ENCODE measurements around the gene FLNB. TPM values are rescaled to one million over a fixed set of nuclear protein-coding genes. Genes with fewer than 3 reads are reported as not detected.

FLNB gene
- total RNA-seq, 1 donor from 2014 or later = 782 TPM

GRCh38 chr3:58154626-58155449 lies 146.6 kb downstream of the FLNB start:
- DNase-seq (ENCODE audit: extremely low read depth, low read depth, low spot score) = no peak

- DNase-seq (ENCODE audit: extremely low read depth, low read depth, low spot score) = no peak
These were observed 147.6 kb downstream of the FLNB start for GRCh38 chr3:58155838-58156237.

DNA sequence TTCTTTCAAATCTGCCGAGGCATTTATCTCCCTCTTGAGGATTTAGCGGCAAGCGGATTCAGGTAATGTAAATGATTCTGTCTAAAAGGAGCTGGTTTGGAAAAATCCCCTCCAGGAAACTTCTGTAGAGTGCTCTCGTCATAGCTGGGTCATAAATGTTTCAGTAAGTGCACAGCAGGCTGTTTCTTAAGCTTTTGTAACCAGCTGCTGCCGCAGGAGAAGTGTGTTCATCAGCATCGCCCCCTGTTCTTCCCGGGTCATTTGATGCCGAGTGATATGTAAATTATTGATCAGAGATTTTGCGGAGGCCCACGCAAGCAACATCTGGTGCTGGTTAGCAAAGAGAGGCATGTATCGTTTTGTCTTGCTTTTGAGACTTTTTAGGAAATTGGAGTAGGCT lies 149.5 kb downstream of the FLNB start:
- no peak for DNase-seq (ENCODE audit: extremely low read depth, low read depth, low spot score)

DNA sequence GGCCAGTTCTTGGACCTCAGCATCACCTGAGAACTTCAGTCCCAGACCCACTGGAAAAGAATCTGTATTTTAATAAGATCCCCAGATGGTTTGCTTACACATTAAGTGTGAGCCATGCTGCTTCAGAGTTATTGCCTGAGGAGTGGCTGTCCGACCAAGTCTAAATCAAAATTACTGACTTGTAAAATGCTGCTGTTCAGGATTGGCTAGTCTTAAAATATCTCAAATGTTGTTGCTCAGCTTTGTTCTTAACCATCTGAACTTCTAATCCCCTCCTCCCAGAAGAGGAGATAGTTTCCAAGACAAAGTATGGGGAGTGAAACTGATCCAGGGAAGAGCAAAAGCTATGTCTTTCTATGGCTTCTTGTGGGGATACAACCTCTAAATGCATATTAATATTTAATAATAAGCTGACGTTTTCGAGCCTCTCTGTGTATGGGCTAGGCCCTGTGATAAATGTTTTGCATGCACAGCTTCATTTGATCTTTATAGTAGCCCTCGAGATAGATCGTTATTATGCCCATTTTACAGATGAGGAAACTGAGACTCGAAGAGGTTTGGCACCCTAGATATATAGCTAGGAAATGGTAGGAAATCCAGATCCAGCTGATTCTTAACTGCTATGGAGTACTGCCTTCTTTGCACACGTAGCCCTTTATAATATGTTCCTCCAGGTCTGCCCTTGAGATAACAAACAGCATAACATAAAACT lies 150.4 kb downstream of the FLNB start:
- no peak for DNase-seq (ENCODE audit: extremely low read depth, low read depth, low spot score)

GRCh38 chr3:58160399-58160798 lies 152.2 kb downstream of the FLNB start:
- no peak for DNase-seq (ENCODE audit: extremely low read depth, low read depth, low spot score)

DNA sequence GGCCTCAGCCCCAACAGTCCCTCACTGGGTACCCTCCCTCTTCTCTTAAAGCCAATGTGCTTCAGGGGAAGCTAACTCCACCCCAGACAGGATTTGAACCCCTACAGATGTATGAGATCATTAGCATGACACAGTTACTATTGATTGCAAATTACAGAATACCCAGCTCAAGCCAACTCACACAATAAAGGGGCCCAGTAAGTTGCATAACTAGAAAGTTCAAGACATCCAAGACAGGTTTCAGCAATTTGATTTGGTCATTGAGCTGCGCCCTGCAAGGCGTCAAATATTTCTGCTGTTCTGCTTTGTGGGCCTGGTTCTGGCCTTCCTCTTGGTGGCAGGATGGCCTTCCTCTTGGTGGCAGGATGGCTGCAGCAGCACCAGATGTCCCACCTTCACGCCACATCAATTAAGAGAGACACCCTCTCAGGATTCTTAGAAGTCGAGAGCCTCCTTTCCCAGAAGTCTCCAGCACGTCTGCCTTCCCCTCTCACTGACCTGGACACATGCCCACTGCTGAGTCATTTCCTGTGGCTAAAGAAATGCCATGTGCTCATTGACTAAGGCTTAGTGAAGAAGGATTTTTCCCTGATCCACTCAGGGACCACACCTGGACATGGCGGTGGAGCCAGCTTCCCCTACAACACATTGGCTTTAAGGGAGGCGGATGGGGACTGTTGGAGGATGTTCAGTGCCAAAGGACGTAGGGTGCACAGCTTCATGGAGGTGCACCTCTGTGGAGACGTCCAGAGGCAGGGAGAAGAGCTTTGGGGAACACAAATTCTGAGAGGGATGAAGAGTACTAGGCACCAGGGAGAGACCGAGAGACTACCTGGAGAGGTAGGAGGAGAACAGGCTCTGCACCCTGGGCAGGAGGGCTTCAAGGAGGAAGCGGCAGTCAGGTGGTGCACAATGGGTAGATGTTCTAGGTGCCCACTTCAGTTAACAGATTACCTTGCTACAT lies 153.5 kb downstream of the FLNB start:
- DNase-seq (ENCODE audit: extremely low read depth, low read depth, low spot score) = peak; percentile 94

DNA sequence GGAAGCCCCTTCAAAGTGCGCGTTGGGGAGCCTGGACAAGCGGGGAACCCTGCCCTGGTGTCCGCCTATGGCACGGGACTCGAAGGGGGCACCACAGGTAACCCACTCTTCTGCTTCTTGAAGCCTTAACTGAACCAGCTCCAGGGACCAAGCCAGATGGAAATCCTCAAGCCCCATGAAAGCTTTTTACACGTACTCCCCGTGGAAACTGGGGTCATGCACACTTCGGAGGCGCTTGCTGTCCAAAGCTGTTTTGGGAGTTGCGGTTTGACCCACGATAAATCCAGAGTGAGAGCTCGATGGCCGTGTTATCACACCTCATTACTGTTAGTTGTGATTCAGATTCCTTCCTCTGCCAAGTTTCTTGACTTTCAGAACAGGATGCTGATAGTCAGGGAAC lies 155.0 kb downstream of the FLNB start:
- DNase-seq (ENCODE audit: extremely low read depth, low read depth, low spot score) = no peak

DNA sequence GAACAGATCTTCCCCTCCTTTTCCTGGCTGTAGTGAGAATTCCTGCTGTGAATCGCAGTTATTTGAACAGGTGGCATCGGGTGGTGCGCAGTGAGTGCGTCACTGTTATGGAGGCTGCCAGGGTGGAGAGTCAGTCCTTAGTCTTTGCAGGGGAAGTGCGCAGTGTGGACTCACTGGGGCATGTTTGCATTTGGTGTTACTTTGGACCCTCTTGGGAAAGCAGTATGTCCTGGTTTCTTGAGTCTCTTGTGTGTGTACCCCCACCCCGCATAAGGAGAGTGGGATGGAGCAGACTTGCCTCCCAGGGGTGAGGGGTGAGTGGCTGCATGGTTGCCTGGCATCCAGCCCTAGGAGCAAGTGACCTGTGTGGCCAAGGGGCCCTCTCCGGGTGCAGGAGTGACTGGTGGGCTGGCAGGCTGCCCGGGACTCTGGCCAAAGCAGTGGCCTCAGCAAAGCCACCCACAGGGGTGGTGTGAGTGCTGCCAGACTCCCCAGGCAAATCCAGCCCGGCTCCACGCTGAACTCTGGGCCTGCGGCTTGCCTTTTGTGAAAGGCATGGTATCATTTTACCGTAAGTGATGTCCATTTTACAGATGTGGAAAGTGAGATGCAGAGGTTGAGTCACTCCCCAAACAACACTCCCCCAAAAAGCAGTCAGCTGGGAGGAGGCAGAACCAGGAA lies 156.1 kb downstream of the FLNB start:
- DNase-seq (ENCODE audit: extremely low read depth, low read depth, low spot score) = no peak

DNA sequence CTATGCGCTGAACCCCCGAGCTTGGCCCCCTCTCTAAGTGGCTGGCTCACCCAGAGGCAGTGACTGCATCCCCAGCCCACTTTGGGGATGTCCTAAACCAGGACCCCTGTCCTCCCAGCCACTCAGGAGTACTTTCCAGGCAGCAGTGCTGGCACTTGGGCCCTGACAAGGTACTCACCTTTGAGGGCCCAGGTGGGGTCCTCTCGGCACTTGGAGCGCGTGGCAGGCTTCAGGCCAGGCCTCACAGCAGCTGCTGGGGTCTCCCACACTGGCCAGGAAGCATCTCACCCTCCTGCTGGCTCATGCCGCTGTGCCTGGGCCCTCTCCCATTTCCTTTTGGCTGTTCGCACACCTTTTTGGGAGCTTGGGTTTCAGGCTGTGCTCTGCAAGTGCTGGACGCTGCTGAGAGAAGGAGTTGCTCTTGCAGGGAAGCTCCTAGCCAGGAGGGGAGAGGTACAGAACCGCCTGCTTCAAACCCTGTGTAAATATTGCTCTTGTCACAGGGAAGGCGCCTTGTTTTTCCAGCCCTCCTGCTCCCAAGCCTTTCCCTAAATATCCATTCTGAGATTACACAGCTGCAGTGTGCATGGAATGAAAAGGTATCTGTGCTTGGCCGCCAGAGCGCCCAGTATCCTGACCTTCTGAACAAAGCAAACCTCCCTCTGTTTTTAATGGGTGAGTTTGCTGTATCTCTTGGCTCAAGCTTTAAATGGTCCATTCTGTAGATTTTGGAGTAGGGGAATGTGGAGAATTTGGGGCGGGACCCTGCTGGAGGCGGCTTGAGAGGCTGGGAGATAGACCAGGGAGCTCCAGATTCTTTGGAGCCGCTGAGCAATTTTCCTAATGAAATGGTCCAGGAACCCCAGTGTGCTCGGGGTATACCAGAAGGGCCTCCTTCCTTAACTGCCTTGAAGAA lies 156.9 kb downstream of the FLNB start:
- DNase-seq (ENCODE audit: extremely low read depth, low read depth, low spot score) = no peak

DNA sequence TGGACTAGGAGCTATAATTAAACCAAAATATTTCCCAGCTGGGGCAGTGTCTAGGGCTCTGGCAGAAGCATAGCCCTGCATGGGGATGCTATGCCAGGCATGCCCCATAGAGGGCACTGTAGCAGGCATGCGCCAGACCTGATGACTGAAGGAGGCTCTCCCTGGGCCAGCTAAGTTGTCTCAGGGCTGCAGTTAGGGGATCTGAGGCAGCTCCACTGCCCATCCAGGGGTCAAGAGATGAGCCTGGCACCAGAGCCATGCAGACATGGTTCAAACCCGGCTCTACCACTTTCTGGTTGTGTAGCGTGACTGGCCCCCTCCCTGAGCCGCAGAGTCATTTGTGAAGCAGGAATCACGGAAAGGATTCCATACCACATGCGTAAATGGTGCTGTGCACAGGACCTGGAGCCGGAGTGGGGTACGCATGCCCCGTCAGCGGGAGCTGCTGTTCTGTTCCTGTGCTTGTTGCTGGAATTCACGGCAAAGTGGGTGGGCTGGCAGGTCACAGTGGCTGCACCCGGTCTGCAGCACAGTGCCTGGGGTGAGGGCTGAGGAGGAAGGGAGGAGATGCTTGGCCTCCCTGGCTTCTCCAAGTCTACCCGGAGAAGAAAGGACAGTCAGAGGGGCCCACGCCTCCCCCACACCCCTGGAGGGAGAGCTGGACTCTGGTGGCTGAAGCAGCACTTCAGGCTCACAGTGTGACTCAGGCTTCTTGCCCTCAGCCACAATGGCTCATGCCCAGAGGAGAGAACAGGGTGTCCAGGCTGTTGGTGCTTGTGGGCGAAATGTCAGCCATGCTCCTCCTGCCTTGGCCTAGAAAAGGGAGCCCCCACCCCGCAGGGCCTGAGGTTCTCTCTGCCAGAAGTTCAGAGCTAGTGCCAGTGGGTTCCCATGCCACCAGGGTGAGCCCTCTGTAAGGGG lies 159.5 kb downstream of the FLNB start:
- no peak for DNase-seq (ENCODE audit: extremely low read depth, low read depth, low spot score)

DNA sequence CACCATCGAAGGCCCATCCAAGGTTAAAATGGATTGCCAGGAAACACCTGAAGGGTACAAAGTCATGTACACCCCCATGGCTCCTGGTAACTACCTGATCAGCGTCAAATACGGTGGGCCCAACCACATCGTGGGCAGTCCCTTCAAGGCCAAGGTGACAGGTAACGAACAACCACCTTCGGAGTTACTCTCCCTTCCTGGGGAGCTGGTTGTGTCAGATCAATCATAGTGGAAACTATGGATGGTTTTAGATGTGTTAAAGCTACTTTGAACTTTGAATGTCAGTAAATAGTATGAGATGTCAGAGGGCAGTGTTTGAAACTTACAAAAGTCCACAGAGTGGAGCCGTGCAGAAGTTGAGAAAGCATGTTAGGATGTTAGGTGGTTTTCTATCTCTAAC lies 160.3 kb downstream of the FLNB start:
- no peak for DNase-seq (ENCODE audit: extremely low read depth, low read depth, low spot score)

DNA sequence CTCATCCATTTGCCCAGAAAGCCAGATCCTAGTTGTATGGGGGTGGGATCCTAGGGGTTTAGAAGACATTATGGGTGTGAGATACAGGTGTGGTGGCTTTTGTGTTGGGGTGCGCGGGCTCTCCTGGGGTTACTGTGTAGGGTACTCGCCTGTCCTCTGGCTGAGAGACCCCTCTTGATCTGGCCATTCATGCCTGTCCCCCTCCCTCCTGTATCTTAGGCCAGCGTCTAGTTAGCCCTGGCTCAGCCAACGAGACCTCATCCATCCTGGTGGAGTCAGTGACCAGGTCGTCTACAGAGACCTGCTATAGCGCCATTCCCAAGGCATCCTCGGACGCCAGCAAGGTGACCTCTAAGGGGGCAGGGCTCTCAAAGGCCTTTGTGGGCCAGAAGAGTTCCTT lies 161.1 kb downstream of the FLNB start:
- no peak for DNase-seq (ENCODE audit: extremely low read depth, low read depth, low spot score)

- DNase-seq (ENCODE audit: extremely low read depth, low read depth, low spot score) = no peak
These were observed 162.2 kb downstream of the FLNB start for GRCh38 chr3:58170376-58170775.

DNA sequence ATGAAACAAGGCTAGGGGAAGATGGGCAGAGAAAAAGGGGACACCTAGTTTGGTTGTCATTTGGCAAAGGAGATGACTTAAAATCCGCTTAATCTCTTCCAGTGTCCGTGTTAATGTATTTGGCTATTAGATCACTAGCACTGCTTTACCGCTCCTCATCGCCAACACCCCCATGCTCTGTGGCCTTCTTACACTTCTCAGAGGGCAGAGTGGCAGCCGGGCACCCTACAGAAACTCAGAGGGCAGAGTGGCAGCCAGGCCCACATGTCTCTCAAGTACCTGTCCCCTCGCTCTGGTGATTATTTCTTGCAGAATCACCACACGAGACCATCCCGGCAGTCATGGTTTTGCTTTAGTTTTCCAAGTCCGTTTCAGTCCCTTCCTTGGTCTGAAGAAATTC lies 162.9 kb downstream of the FLNB start:
- DNase-seq (ENCODE audit: extremely low read depth, low read depth, low spot score) = no peak

DNA sequence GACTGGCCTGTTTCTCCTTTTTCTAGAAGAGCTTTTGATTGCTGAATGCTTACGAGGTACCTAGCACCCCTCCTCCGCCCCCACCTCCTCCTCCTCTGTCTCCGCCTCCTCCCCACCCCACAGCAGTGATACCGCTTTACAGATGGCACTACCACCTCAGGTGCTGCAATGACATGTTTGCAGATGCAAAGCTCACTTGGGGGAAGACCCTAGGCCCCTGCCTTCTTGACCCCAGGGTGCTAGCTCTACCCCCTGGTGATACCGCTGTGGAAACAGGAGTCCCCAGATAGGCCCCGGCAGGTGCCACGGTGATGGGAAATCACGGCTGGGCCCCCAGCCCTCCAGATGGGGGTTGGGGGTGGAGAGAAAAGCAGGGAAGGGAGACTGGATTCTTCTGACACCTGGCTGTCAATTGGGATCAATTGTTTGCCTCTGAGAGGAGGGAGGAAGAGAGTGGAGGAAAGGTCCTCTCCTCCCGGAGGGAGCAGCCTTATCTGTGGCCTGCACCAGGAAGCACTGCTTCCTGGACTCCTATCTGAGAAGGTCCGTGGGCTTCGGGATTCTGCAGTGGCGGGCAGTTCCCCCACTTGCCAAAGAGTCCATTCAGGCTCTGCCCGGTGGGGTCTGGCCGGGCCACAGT lies 164.9 kb downstream of the FLNB start:
- DNase-seq (ENCODE audit: extremely low read depth, low read depth, low spot score) = no peak

GRCh38 chr3:58173669-58174398 lies 165.6 kb downstream of the FLNB start:
- no peak for DNase-seq (ENCODE audit: extremely low read depth, low read depth, low spot score)

DNA sequence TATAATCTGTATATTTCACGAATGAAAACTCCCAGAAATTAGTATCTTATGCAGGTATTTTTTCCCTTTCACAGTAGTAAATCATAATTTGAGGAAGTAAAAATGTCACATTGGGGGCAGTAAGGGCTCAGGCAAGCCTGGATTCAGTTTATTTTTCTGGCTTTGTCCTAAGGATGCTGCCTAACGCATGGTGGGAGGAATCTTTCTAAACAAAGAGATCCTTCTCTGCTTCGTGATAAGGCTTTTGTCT lies 166.9 kb downstream of the FLNB start:
- no peak for DNase-seq (ENCODE audit: extremely low read depth, low read depth, low spot score)

Data from glomerular endothelial cell (primary cell).